Esophagus (tissue), 2 donors: Measurements from ENCODE around the gene ZNF423. TPM values are rescaled to one million over a fixed set of nuclear protein-coding genes. Genes with fewer than 3 reads are reported as not detected.

Source experiments
- H3K27ac ChIP-seq, 2 donors: one replicate each; pipeline ENCODE4 v1.5.1; 2013; ENCODE audit warnings: low read depth in 2 of 2, mild to moderate bottlenecking in 2 of 2, inconsistent platforms in 1 of 2, low read length in 1 of 2, moderate library complexity in 1 of 2
- H3K27me3 ChIP-seq, 2 donors: one replicate each; pipeline ENCODE4 v1.6.1; 2013; ENCODE audit warnings: low read length in 2 of 2, control low read depth in 1 of 2, mild to moderate bottlenecking in 1 of 2; ENCODE audit not compliant: insufficient read depth in 2 of 2, control insufficient read depth in 1 of 2
- H3K36me3 ChIP-seq, 2 donors: one replicate each; pipeline ENCODE4 v1.6.1; 2013; ENCODE audit warnings: low read length in 1 of 2; ENCODE audit not compliant: control insufficient read depth in 2 of 2, insufficient read depth in 2 of 2
- H3K4me1 ChIP-seq, 2 donors: one replicate each; pipeline ENCODE4 v1.6.1; 2013; ENCODE audit warnings: low read length in 1 of 2; ENCODE audit not compliant: control insufficient read depth in 2 of 2, insufficient read depth in 2 of 2
- H3K4me3 ChIP-seq, 2 donors: one replicate each; pipeline ENCODE4 v1.5.1; 2013; ENCODE audit warnings: low read length in 2 of 2, mild to moderate bottlenecking in 2 of 2, low read depth in 1 of 2, moderate library complexity in 1 of 2
- H3K9me3 ChIP-seq, 2 donors: one replicate each; pipeline ENCODE4 v1.6.1; 2013; ENCODE audit warnings: mild to moderate bottlenecking in 2 of 2, low read depth in 1 of 2, low read length in 1 of 2, moderate library complexity in 1 of 2; ENCODE audit not compliant: control insufficient read depth in 2 of 2, insufficient read depth in 1 of 2
- WGBS, 2 donors: extraction: QIAGEN DNeasy Blood & Tissue Kit; methylation state at CpG; one replicate each; pipeline ENCODE4 v1.1.7; 2013; 5-methylcytosine and 5-hydroxymethylcytosine counted together
- polyA plus RNA-seq, 2 donors: library from polyadenylated mRNA; stranded (reverse); fragments of 200-250 nt; gene quantifications; one replicate each; pipeline ENCODE4 v1.2.3, GENCODE V29; 2013
- donor health status: healthy with polysubstance abuse.
- donor health status: Bipolar disorder and iron deficiency.

Gene ZNF423
- polyA plus RNA-seq, 2 donors, result 0.53 to 0.67 TPM

DNA sequence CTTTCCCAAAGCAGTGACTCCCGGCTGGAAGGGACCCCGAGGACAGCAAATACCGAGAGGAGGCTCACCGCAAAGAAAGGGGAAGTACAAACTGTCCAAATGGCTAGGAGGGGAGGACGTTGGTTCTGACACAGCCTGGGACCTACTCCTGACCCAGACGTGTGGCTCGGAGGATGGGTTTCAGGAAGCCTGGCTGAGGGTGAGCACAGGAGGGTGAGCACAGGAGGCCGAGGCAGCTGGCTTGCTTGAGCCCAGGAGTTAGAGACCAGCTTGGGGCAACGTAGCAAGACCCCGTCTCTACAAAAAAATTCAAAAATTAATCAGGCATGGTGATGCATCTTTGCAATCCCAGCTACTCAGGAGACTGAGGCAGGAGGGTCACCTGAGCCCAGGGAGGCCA lies 399.1 kb downstream of the ZNF423 start:
- no peaks in the 10 kb centered on the region for H3K9me3 ChIP-seq
- H3K27me3 ChIP-seq, result no peaks in the 10 kb centered on the region
- no peaks in the 10 kb centered on the region for H3K4me1 ChIP-seq
- 88 to 90% methylated on average over 10 of the region's 10 CpGs for WGBS, 2 donors
- H3K36me3 ChIP-seq, result no peaks in the 10 kb centered on the region
- no peak overlapping the region for H3K4me3 ChIP-seq
- no peak overlapping the region for H3K27ac ChIP-seq

DNA sequence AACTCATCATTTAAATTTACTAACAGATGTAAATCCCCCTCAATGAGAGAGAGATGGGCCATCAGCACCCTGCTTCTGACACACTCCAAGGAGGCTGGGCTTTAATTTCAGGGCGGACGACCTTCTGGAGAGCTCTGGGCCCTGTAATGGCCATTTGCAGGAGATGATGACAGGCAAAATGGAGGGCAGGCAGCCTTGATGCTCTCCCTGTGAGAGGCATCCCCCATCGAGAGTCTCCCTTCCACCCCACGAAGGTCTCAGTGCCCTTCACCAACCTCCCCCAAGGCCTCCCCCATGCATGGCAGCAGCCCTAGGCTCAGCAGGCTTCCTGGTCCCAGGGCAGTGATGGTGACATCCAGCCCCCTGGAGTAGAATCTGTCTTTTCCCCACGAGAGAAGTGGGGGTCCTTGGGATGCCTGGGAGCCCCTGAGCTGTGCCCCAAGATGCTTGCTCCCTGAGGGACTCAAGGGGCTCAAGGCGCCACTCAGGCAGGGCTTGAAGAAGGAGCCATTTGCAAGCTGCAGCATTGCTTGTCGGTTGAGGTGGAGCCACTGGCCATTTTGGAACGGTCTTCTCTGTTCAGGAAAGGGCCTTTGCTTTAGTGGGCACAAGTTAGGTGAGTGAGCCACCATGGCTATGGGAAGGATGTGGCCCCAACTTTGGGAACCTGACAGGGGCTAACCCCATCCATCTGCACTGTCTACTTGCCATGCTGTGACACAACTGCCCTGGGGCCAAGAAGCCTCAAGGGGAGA lies 399.7 kb downstream of the ZNF423 start:
- no peak overlapping the region for H3K27ac ChIP-seq
- WGBS, 2 donors, result 80 to 90% methylated on average over 8 of the region's 8 CpGs
- H3K9me3 ChIP-seq, result no peaks in the 10 kb centered on the region
- no peaks in the 10 kb centered on the region for H3K4me1 ChIP-seq
- no peak overlapping the region for H3K4me3 ChIP-seq
- H3K36me3 ChIP-seq, result no peaks in the 10 kb centered on the region
- H3K27me3 ChIP-seq, result no peaks in the 10 kb centered on the region

DNA sequence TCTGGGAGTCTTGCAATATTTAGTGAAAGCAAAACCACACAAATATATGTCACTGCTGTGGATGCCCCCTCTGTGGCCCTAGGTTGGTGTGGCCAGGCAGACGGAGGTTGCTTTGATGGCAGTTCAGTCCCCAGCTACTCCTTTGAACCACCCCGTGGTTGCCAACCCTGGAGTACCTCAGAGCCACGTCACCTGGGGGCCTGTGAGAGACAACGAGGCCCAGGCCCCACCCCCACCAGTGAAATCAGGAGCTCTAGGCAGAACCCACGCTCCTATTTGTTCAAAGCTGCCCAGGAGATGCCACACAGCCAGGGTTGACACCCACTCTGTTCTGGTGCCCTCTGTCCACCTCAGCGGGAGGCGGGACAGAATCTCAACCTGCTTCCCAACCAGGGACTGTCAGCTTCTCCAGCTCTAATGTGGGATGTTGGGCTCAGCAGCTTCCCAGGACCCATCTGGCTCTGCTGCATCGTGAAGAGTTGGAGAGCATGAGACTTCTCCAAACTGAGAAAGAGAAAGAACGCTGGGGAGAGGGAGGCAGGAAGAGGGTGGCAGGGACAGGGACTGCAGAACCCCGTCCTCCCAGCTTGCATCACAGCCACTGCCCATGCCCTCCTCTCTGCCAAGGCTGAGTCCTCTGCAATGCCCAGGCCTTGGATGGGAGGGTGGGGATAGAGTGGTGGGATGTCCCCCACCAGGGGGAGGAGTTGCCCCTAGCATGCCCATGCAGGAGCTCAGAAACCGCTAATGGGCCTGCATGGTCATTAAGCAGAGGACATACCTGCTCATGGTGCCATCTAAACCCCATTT lies 400.5 kb downstream of the ZNF423 start:
- no peaks in the 10 kb centered on the region for H3K4me1 ChIP-seq
- WGBS, 2 donors, result 87 to 89% methylated on average over 11 of the region's 11 CpGs
- H3K36me3 ChIP-seq, result no peaks in the 10 kb centered on the region
- no peaks in the 10 kb centered on the region for H3K9me3 ChIP-seq
- H3K27me3 ChIP-seq, result no peaks in the 10 kb centered on the region
- H3K4me3 ChIP-seq, result no peak overlapping the region
- no peak overlapping the region for H3K27ac ChIP-seq

DNA sequence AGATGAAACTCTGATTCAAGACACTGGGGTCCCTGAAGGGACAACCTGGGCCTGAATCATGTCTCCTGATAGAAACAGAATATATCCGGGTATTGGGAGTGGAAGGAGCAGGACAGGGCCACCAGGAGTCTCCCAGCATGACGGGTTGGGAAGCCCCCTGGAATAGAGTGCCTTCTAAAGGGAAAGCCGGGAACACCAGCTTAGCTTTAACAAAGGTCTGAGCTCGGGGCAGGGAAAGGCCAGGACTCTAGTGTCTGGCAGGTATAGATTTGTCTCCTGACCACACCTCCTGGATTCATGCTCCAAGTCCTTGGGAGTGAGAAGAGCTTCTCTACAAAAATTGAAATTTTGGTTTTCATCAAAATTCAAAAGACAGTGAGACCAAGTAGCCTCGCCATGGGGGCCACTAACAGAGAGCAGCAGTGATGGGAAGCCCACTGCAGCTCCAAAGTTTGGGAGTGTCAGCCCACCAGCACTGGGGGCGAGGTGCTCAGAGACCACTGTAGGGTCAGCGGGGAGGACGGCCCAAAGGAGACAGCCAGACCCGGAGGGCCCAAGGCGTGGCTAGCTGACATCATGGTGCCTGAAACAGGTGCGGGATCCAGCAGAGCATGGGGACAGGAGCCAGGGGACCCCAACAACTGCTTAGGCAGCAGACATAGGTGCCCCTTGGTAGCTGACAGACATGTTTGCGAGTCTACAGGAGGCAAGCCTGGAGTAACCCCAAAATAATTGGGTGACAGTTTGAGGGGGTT lies 401.3 kb downstream of the ZNF423 start:
- H3K27ac ChIP-seq, result no peak overlapping the region
- H3K9me3 ChIP-seq, result no peaks in the 10 kb centered on the region
- no peaks in the 10 kb centered on the region for H3K4me1 ChIP-seq
- 94% methylated on average over 12 of the region's 12 CpGs for WGBS, 2 donors
- H3K27me3 ChIP-seq, result no peaks in the 10 kb centered on the region
- no peak overlapping the region for H3K4me3 ChIP-seq
- no peaks in the 10 kb centered on the region for H3K36me3 ChIP-seq

DNA sequence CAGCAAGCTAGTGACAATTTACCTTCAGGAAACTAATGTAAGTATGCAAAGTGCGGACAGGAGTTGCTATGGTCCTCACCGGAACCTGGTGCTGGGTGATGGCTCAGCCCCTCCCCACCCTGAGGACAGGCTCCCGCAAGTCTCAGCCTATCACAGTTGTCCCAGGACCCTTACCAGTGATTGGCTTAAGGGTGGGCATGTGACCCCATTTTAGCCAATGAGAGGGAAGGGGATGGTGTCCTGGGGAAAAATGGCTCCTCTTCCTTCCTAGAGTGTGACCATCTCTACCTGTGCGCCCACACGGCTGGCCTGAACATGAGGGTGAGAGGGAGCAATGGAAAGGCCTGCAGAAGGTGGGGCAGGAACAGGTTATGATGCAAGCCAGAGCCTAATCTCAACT lies 401.9 kb downstream of the ZNF423 start:
- H3K27ac ChIP-seq, result no peak overlapping the region
- H3K27me3 ChIP-seq, result no peaks in the 10 kb centered on the region
- no peaks in the 10 kb centered on the region for H3K36me3 ChIP-seq
- H3K4me3 ChIP-seq, result no peak overlapping the region
- 92 to 94% methylated on average over 5 of the region's 5 CpGs for WGBS, 2 donors
- no peaks in the 10 kb centered on the region for H3K9me3 ChIP-seq
- H3K4me1 ChIP-seq, result no peaks in the 10 kb centered on the region

DNA sequence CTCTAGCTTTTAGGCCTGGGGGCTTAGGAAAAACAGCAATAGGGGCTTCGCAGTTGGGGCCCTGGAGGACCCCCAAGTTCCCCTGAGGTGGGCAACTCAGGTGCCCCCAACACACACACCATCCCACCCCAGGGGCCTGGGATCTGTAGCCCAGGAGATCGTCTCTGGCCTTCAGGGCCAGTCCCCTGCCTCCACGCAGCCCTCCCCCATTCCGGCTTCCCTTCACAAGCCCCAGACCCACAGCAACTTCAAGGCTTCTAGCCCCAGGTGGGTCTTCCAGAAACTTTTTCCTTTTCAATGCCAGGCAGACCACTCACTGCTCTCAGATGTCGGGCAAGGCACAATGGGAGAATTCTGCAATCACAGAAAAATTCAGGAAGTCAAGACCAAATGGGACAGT lies 402.9 kb downstream of the ZNF423 start:
- H3K4me1 ChIP-seq, result no peaks in the 10 kb centered on the region
- no peak overlapping the region for H3K4me3 ChIP-seq
- H3K27ac ChIP-seq, result no peak overlapping the region
- 93 to 96% methylated on average over 5 of the region's 5 CpGs for WGBS, 2 donors
- H3K9me3 ChIP-seq, result no peaks in the 10 kb centered on the region
- no peaks in the 10 kb centered on the region for H3K27me3 ChIP-seq
- H3K36me3 ChIP-seq, result no peaks in the 10 kb centered on the region

DNA sequence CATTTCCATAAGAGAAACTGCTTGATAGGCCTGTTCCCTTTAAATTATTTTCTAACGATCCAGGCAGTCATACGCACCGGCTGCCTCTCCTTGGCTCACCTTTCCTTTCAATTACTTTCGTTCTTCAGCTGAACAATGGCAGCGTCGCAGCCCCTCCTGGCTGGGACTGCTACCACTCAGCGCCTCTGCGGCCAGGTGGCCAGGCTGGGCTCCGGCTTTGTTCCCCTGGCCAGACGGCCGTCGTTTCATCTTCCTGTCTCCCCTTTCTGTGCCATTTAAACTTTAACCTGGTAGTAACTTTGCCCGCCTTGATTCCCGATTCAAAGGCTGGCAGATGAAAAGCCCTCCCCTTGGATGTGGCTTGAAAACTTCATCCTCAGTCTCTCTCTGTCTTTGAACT lies 403.3 kb downstream of the ZNF423 start:
- Histone ChIP-seq H3K27ac (peak overlapping the region in 1 of 2 donors; percentile 47), H3K4me3 (no peak overlapping the region), H3K36me3 (no peaks in the 10 kb centered on the region), H3K4me1 (no peaks in the 10 kb centered on the region), H3K9me3 (no peaks in the 10 kb centered on the region), H3K27me3 (no peaks in the 10 kb centered on the region)
- 38 to 39% methylated on average over 14 of the region's 14 CpGs for WGBS, 2 donors

DNA sequence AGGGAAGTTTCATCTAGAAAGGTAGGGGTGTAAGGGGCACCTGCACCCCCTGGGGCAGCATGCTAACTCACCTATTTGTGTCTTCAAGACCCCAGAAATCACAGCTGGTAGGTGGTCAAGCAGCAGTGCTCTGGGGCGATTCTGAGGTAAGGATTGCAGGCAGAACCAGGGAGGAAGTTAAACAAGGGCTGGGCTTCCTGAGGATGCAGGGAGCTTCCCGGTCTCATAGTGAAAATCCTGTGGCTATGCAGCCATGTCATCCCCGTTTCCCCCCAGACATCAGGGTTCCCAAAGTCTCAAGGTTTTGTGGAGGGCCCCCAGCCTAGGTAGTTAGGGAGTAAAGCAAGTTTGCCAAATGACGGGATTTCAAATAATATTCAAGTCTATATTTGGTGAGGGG lies 403.8 kb downstream of the ZNF423 start:
- H3K36me3 ChIP-seq, result no peaks in the 10 kb centered on the region
- no peaks in the 10 kb centered on the region for H3K4me1 ChIP-seq
- H3K27me3 ChIP-seq, result no peaks in the 10 kb centered on the region
- no peak overlapping the region for H3K27ac ChIP-seq
- 39% methylated on average over 4 of the region's 4 CpGs for WGBS, 2 donors
- H3K4me3 ChIP-seq, result no peak overlapping the region
- H3K9me3 ChIP-seq, result no peaks in the 10 kb centered on the region

DNA sequence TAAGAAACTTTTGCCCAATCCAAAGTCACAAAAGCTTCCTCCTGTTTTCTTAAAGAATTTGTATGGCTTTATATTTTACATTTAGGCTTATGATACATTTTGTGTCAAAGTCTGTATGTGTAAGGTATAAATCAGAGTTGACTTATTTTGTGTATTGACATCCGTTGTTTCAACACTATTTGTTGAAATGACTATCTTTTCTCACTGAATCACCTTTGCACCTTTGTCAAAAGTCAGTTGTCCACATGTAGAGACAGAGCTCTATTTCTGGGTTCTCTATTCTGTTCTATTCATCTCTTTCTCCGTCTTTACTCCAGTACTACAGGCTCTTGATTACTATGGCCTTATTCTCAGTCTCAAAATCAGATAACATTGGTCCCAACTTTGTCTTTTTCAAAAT lies 409.1 kb downstream of the ZNF423 start:
- Histone ChIP-seq H3K4me1 (no peaks in the 10 kb centered on the region), H3K36me3 (no peaks in the 10 kb centered on the region), H3K27ac (no peak overlapping the region), H3K9me3 (no peaks in the 10 kb centered on the region), H3K4me3 (no peak overlapping the region), H3K27me3 (no peaks in the 10 kb centered on the region)
- WGBS, 2 donors, result 82 to 91% methylated on average over 2 of the region's 2 CpGs
